DND-41 (cell line): ENCODE measurements around the gene RGPD3.

Experiments
- ATAC-seq: fragments of 200-7000 bp; cut with Tn5 transposase; 3 replicates; pipeline ENCODE4 v1.9.1; 2021; ENCODE audit warnings: low read depth; ENCODE audit not compliant: insufficient read depth
- DNase-seq: peaks from one replicate; pipeline ENCODE4 v3.0.0-alpha.2; 2020
- H2AFZ ChIP-seq: 2 replicates; pipeline ENCODE4 v1.6.0; 2012; ENCODE audit warnings: low read depth, low read length
- H3K27ac ChIP-seq: 2 replicates; pipeline ENCODE4 v1.5.1; 2012; ENCODE audit warnings: low read length, inconsistent platforms
- H3K27me3 ChIP-seq: fragments of 200-600 bp; sonication (generic); 2 replicates; pipeline ENCODE4 v1.6.0; 2012; ENCODE audit warnings: low read length, mild to moderate bottlenecking, inconsistent platforms; ENCODE audit not compliant: insufficient read depth, poor library complexity
- H3K36me3 ChIP-seq: 2 replicates; pipeline ENCODE4 v1.5.1; 2012; ENCODE audit warnings: low read length, inconsistent platforms; ENCODE audit not compliant: insufficient read depth
- H3K4me1 ChIP-seq: 2 replicates; pipeline ENCODE4 v1.5.1; 2012; ENCODE audit warnings: mild to moderate bottlenecking, low read length; ENCODE audit not compliant: insufficient read depth
- H3K4me2 ChIP-seq: 2 replicates; pipeline ENCODE4 v1.6.0; 2012; ENCODE audit warnings: mild to moderate bottlenecking, moderate library complexity, low read length, inconsistent platforms; ENCODE audit not compliant: insufficient read depth
- H3K4me3 ChIP-seq, 2 experiments: fragments of 200-600 bp in 1 of 2; shearing (Covaris generic) in 1 of 2; 2 replicates each; pipeline ENCODE4 v1.5.1; 2012 to 2016; ENCODE audit warnings: inconsistent platforms in 2 of 2, low read length in 2 of 2, mild to moderate bottlenecking in 2 of 2, low read depth in 1 of 2, moderate library complexity in 1 of 2
- H3K79me2 ChIP-seq: 2 replicates; pipeline ENCODE4 v1.6.0; 2012; ENCODE audit warnings: low read length, inconsistent platforms; ENCODE audit not compliant: insufficient read depth
- H3K9ac ChIP-seq: 2 replicates; pipeline ENCODE4 v1.6.0; 2012; ENCODE audit warnings: low read depth, mild to moderate bottlenecking, inconsistent platforms, low read length, moderate library complexity
- H3K9me3 ChIP-seq: 2 replicates; pipeline ENCODE4 v1.5.1; 2012; ENCODE audit warnings: low read length, moderate library complexity, mild to moderate bottlenecking, inconsistent platforms; ENCODE audit not compliant: insufficient read depth, severe bottlenecking
- H4K20me1 ChIP-seq: 2 replicates; pipeline ENCODE4 v1.6.0; 2012; ENCODE audit warnings: low read length; ENCODE audit not compliant: insufficient read depth
- EZH2 ChIP-seq: IDR thresholded peaks from 3 replicates; pipeline ENCODE4 v1.6.1; 2012; ENCODE audit warnings: borderline replicate concordance, low read depth, mild to moderate bottlenecking, moderate library complexity, low read length, inconsistent platforms; ENCODE audit not compliant: severe bottlenecking
- TF ChIP-seq, protein P1 (sequence below): IDR thresholded peaks from 2 replicates; pipeline ENCODE4 v1.5.1; 2012; ENCODE audit warnings: borderline replicate concordance, low read length, moderate library complexity, mild to moderate bottlenecking; ENCODE audit not compliant: poor library complexity, severe bottlenecking; ENCODE audit errors: extremely low read depth

RGPD3 gene

GRCh38 chr2:106344302-106344701, 123.9 kb downstream of the RGPD3 start:
- no peaks in the 10 kb centered on the region for H3K27me3 ChIP-seq
- no peaks in the 10 kb centered on the region for H3K36me3 ChIP-seq
- H2AFZ ChIP-seq, result no peak overlapping the region
- H4K20me1 ChIP-seq, result no peaks in the 10 kb centered on the region
- DNase-seq (no peak), ATAC-seq (no peak)
- no peak for TF ChIP-seq EZH2
- TF ChIP-seq, protein P1, sequence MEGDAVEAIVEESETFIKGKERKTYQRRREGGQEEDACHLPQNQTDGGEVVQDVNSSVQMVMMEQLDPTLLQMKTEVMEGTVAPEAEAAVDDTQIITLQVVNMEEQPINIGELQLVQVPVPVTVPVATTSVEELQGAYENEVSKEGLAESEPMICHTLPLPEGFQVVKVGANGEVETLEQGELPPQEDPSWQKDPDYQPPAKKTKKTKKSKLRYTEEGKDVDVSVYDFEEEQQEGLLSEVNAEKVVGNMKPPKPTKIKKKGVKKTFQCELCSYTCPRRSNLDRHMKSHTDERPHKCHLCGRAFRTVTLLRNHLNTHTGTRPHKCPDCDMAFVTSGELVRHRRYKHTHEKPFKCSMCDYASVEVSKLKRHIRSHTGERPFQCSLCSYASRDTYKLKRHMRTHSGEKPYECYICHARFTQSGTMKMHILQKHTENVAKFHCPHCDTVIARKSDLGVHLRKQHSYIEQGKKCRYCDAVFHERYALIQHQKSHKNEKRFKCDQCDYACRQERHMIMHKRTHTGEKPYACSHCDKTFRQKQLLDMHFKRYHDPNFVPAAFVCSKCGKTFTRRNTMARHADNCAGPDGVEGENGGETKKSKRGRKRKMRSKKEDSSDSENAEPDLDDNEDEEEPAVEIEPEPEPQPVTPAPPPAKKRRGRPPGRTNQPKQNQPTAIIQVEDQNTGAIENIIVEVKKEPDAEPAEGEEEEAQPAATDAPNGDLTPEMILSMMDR, result no peak
- no peaks in the 10 kb centered on the region for H3K9me3 ChIP-seq
- no peak overlapping the region for H3K4me2 ChIP-seq
- no peak overlapping the region for H3K4me3 ChIP-seq
- no peak overlapping the region for H3K27ac ChIP-seq
- H3K9ac ChIP-seq, result no peak overlapping the region
- peaks cover 15% of the 10 kb centered on the region for H3K4me1 ChIP-seq
- H3K79me2 ChIP-seq, result no peaks in the 10 kb centered on the region

GRCh38 chr2:106343274-106343673, 124.9 kb downstream of the RGPD3 start:
- H3K4me1 ChIP-seq, result peaks cover 9% of the 10 kb centered on the region
- no peaks in the 10 kb centered on the region for H3K27me3 ChIP-seq
- no peaks in the 10 kb centered on the region for H3K79me2 ChIP-seq
- H3K9ac ChIP-seq, result no peak overlapping the region
- no peak overlapping the region for H2AFZ ChIP-seq
- TF ChIP-seq, protein P1, result no peak
- no peak for TF ChIP-seq EZH2
- H3K4me3 ChIP-seq, result no peak overlapping the region
- H3K9me3 ChIP-seq, result no peaks in the 10 kb centered on the region
- no peak overlapping the region for H3K4me2 ChIP-seq
- H4K20me1 ChIP-seq, result no peaks in the 10 kb centered on the region
- H3K27ac ChIP-seq, result no peak overlapping the region
- ATAC-seq (no peak), DNase-seq (no peak)
- H3K36me3 ChIP-seq, result no peaks in the 10 kb centered on the region

- no peak overlapping the region for H3K27ac ChIP-seq
Observed at GRCh38 chr2:106342831-106343251, 125.4 kb downstream of the RGPD3 start.

More at GRCh38 chr2:106342831-106343251, 125.4 kb downstream of the RGPD3 start:
- no peaks in the 10 kb centered on the region for H3K79me2 ChIP-seq
- no peaks in the 10 kb centered on the region for H3K27me3 ChIP-seq
- no peak overlapping the region for H2AFZ ChIP-seq
- no peaks in the 10 kb centered on the region for H4K20me1 ChIP-seq
- peaks cover 5% of the 10 kb centered on the region for H3K4me1 ChIP-seq
- ATAC-seq, result no peak
- H3K4me3 ChIP-seq, result no peak overlapping the region
- no peak for DNase-seq
- H3K9me3 ChIP-seq, result no peaks in the 10 kb centered on the region
- TF ChIP-seq, protein P1, result no peak
- TF ChIP-seq EZH2, result no peak
- no peak overlapping the region for H3K9ac ChIP-seq
- no peaks in the 10 kb centered on the region for H3K36me3 ChIP-seq
- H3K4me2 ChIP-seq, result no peak overlapping the region
